Activated CD8-positive, alpha-beta memory T cell treated with anti-CD3 and anti-CD28 coated beads for 4 hours (primary cell): Measurements from ENCODE around the gene DND1.
A peak's percentile ranks its signal among the peaks of the same experiment; 100 is the strongest.
"Not testable (repeated sequence)": the region's sequence is repeated elsewhere in the genome, so short reads cannot be mapped to it uniquely, and the experiment has no call there.

Experiments used
- DNase-seq, 2 donors: peaks; one replicate each; pipeline ENCODE4 v3.0.0-alpha.2; 2020; ENCODE audit warnings: low read depth in 2 of 2

The DND1 gene

DNA sequence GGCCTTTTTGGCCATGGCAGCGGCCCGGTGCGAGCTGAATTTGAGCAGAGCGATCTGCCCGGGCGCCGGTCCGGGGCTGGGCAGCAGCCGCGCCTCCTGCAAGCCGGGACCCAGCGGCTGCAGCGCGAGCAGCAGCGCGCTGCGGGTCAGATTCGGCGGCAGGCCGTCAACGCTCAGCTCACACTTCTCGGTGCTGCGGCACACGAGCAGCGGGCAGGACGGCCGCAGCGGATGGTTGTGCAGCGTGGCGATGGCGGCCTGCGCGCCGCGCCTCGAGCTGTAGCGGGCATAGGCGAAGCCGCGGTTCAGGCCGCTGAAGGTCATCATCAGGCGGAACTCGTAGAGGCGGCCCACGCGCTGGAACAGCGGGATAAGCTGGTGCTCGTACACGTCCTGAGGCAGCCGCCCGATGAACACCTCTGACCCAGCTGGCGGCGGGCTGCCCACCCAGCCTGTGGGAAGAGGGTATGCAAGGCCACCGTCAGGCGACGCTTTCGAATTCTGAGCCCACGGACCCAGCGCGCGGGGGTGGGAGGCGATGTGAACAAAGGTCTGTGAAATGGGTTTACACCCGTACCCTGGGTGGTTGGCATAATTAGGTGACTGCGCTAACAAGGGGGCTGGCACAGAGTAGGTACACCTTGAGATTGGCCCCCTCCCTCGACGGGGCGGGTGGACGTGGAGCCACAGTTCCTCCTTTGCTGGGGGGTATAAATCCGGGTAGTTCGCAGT, 755 bp downstream of the DND1 start:
- no peak for DNase-seq

DNA sequence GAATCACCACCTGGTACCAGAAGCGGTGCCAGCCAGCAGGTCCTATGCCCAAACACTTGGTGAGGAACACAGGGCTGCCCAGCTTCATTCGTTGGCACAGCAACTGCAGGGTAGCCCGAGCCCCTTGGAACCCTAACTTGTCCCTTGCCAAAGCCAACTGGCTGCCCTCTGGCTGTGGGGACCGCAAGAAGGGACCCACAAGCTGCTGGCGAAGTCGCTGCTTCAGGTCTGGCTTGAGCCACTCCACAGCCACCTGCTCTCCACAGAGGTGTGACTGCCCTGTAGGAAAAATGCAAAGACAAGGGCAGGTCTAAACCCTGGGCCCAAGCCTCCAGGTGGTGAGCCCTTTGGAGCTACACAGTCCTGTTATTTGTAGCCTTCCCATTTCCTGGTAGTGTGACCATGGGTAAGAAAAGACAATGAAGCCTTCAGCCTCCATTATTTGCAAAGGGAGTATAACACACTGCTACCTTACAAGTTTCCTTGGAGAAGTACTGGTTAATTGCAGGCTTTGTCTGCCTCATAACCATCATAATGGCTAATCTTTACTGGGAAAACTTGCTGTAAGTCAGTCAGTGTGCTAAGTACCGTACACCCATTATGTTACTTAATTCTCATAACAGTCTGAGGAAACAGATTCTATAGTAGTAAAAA, 1.8 kb downstream of the DND1 start:
- DNase-seq: no peak

DNA sequence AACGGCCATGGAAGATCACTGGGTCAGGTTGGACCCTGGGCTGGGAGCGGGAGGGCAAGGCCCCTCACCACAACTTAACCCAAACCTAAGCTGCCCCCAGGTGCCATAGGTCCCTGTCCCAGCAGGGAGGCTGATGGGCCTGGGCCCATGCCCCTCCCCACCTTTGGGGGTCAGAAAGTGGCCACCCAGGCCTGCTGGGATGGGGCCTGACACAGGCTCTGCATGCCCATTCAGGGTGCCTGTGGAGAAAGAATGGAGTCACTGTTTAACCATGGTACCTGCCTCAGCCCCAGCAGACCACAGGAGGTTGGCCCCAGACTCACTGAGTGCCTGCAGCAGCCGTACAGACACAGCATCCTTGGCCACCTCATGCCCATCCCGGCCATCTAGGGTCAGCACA, 2.3 kb downstream of the DND1 start:
- DNase-seq: not testable (repeated sequence)

DNA sequence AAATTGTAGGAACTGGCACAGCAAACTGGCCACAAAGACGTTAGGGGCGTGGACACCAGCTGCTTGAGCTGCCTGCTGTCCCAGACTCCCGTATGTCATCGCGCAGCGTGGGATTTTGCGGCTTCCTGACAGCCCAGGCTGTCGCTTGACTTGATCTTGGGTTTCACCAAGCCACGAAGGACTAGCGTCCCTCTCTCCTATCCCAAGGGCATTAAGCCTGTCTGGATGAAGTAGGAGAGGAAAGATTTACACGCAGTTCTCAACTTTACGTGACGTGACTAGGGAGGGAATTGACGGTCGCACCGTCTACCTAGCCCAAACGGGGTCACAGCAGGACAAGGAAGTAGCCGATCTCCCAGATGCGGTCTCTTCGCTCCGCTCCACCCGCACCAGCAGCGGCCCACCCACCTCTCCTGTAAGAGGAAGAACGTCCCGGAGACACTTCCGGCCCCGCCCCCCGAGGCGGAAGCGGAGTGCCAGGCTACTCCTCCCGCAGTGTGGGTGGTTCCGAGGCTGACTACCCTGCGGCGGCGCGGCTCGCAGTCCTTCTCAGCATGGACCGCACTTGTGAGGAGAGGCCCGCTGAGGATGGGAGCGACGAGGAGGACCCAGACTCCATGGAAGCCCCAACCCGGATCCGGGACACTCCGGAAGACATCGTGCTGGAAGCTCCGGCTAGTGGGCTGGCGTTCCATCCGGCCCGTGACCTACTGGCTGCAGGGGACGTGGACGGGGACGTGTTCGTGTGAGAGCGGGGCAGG, 8.8 kb downstream of the DND1 start, which contains the start of gene WDR55:
Gene WDR55 (plus strand): TSS at position 546 of the 761 bp plus-strand sequence. CDS start 9 bp downstream, at position 555.
- peak; percentile 93 to 94 for DNase-seq

DNA sequence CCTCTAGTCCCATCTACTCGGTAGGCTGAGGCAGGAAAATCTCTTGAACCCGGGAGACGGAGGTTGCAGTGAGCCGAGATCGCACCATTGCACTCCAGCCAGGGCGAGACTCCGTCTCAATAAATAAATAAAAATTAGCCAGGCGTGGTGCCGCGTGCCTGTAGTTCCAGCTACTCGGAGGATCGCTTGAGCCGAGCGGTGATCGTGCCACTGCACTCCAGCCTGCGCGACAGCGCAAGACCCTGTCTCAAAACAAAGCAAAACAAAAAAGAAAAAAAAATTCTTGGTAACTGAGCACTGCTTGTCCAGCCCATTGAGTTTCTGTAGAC, 9.4 kb downstream of the DND1 start:
- DNase-seq: no peak

DNA sequence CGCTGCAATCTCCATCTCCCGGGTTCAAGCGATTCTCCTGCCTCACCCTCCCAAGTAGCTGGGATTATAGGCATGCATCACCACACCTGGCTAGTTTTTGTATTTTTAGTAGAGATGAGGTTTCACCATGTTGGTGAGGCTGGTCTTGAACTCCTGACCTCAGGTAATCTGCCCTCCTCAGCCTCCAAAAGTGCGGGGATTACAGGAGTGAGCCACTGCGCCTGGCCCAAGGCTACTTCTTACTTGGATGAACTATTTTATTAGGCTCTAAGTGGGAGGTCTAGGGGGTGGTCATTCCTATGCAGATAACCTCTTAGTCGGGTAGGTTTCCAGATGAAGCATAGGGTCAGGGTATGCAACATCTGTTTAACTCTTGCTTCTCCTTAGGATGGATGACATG, 13.0 kb downstream of the DND1 start:
- not testable (repeated sequence) for DNase-seq

DNA sequence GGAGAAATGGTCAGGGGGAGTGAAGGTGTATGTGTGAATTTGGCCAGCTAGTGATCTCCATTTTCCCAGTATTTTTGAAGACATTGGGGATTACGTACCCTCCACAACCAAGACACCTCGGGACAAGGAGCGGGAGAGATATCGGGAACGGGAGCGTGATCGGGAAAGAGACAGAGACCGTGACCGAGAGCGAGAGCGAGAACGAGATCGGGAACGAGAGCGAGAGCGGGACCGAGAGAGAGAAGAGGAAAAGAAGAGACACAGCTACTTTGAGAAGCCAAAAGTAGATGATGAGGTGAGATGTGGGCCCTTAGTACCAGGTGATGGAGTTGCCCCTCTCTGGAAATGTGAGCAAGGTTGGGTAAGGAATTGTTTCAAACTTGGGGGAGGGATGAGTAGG, 14.5 kb downstream of the DND1 start:
- no peak for DNase-seq

DNA sequence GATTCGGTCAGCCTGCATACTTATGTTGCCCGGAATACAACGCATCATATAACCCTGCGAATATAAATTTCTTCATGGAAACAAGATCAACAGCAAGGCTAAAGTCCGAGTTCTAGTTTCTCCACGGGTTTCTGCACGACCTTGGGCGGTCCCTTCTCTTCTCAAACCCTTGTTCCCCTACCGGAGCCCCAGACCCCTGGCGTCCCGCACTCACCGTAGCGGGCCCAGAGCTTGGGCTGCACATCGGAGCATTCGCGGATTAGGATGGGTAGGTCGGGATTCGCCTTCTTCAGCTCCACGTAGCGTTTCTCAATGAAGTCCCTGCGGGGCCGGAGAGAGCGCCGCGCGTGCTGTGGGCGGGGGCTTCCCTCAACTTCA, 26.3 kb downstream of the DND1 start:
- no peak for DNase-seq

DNA sequence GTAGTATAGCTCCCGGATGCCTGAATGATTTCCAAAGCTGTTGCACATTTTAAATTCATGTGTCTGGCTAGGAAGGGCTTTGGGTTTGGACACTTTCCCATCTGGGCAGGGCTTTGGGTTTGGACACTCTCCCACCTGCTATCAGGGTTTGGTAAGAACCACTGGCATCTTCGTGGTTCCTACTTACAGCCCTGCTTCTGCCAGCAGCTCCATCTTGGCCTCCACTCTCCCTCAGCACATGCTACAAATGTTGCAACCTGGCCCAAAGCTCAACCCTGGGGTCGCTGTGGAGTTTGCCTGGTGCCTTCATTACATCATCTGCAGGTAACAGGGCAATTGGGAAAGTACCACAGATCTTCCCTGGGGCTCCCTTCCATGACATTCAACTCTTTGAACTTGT, 30.7 kb downstream of the DND1 start:
- DNase-seq: no peak

DNA sequence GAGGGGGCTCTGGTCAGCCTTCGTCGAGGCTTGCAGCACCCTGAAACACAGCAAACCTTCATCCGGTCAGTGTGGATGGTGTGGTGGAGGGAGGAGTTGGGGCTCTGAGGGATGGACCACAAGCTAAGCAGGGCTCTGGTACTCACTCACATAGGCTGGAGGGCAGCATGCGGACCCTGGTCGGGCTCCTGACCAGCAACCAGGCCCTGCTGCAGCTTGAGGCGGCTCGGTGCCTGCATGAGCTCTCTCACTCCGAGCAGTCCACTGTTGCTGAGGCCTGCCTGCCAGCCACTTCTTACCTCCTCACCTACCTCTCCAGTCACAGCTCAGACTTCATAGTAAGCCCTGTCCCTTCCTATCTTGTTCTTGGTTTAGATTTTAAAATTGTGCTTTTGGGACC, 31.7 kb downstream of the DND1 start:
- DNase-seq: no peak

DNA sequence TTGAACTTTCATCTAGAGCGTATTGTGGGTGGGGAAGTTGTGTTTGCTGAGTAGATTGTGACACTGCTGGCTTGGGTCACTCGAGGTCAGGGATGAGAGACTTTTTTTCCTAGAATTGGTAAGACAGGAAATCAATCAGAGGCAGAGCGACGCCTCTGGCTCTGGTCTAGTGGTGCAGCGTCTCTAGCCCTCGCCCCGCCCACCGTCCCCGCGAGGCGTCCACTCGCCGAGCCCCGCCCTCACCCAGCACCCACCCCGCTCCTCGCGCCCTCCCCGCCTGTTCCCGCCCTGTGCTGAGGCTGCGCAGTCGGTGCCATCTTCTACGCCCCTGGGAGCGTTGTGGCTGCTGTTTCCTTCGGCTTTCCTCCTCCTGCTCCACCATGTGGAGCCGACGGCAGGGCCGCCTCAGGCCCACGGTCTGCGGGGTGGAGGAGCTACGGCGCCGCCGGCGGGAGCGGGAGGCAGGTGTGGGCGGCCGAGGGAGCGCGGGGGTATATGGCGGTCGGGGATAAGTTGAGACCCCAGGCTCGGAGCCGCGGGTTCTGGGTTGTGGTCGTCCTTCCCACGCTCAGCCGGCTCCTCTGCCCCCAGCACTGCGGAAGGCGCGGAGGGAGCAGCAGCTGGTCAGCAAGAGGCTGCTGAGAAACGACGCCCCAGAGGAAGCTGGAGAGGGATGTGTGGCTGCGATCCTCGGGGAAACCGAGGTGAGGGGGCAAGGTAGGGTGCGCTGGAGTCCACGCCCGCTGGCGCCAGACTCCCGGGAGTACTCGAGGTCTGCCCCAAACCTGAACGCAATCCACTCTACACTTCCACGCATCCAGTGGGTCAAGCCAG, 34.0 kb downstream of the DND1 start, which contains the start of gene TMCO6:
Gene TMCO6 (plus strand): TSS at position 304 of the 834 bp plus-strand sequence. CDS start 77 bp downstream, at position 381.
- peak; percentile 92 to 93 for DNase-seq

DNA sequence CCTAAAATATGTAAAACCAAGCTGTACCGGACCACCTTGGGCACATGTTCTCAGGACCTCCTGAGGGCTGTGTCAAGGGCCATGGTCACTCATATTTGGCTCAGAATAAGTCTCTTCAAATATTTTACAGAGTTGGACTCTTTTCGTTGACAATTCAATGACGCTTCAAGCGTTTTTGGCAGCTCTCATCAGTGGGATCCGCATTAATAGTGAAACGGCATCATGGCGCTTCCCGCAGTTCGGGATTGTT, 34.6 kb downstream of the DND1 start:
- DNase-seq: not testable (repeated sequence)

DNA sequence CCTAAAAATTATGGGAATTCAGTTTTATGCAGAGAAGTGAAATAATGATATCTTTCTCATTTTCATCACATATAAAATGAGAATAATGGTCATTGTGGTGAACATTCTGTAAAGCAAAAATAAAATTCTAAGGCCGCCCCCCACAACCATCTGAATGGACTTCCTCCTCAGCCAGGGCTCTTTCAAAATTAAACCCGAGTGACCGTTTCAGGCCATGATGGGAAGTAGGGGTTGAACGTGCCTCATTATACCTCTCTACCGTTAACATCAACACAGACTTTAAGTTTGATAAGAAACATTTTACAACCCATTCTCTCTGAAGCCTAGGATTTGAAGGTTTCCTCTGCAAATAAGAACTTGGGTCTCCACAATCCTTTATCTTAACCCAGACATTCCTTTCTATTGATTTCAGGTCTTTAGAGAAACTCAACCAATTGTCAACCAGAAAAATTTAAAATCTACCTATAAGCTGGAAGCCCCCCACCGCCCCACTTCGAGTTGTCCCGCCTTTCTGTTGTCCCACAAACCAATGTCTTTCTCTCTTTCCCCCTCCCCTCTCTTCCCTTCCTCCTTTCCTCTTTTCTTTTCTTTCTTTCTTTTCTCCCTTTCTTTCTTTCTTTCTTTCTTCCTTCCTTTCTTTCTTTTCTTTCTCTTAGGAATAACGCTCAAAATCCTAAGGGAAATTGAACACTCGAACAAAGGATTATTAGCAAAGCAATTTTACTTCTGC, 35.8 kb downstream of the DND1 start:
- DNase-seq: no peak

DNA sequence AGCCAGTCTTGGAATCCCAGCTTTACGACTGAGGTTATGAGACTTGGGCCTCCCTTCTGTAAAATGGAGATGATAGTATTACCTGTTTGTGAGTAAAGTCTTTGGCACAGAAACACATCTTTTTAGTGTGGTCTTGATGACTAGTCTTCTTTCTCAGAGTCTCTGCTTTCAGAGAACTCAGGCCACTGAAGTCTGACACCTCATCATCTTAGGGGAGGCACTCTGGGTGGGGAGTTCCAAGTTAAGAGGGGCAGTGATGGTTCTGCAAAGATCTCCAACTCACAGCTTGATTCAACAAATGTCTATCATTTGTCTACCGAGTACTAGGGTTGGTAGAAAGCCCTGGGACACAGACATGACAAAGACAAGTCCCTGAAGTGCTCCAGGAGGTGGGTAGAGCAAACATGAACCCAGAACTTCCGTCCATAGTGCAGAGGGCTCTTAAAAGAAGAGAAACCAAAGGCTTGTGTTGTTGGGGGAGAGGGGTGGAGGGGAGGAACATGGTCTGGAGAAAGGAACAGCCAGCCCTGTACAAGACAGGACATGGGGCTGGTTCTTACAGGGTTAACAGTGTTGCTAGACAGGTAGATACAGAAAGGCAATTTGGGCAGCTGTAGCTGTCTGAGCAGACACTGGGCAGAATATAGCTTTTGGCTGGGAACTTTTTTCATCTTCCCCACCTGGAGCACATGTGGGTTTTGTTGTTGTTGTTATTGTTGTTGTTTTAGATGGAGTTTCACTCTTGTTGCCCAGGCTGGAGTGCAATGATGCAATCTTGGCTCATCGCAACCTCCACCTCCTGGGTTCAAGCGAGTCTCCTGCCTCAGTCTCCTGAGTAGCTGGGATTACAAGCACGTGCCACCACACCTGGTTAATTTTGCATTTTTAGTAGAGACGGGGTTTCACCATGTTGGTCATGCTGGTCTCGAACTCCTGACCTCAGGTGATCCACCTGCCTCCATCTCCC, 37.8 kb downstream of the DND1 start:
- DNase-seq: no peak

DNA sequence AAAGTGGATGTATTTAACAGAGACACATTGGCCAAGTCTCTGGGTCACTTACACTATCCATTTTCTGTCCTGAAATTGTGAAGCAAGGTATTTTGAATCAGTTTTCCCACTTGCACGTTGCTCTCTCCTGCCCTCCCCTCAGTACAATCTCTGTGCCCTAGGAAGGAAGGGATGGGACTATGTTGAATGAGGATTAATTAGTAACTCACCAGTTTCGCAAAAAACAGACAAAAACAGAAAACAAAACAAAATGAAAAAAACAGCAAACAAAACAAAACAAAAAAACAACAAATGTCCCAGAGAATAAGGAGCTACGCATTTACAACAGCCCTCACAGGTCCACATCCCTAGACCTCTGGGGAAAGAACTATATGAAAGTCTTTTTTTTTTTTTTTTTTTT, 39.3 kb downstream of the DND1 start:
- DNase-seq: no peak

DNA sequence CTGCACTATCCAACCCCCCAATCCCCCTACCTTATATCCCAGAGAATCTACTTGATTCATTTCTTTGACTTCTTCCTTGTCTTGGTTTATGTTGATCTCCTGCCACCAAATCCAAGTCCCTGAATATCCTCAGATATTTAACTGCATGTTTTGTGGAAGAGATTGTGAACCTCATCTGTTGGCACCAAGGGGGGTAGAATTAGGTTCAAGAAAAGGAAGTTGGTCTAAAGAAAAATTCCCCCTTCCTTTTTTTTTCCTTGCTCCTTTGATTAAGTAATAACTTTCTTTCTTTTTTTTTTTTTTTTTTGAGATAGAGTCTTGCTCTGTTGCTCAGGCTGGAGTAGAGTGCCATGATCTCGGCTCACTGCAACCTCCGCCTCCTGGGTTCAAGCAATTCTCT, 39.9 kb downstream of the DND1 start:
- DNase-seq: no peak

DNA sequence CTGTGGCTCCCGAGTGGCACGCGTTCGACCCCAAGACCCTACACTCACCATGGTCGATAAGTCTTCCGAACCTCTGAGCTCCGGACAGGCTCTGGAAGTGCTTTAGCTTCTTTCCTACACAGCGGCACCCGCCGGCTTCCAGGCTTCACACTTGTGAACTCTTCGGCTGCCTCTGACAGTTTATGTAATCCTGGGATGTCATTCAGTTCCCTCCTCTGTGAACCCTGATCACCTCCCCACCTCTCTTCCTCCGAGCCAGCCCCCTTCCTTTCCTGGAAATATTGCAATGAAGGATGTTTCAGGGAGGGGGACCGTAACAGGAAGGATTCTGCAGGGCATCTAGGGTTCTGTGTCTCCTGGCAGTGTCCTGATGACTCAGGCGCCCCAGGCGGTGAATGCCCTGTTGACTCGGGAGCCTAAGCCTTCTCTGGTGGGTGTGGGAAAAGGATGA, 40.3 kb downstream of the DND1 start, which contains the start of gene CD14:
Gene CD14 (minus strand): TSS at position 155 of the 451 bp plus-strand sequence. CDS start 104 bp downstream, at position 51.
- no peak for DNase-seq

DNA sequence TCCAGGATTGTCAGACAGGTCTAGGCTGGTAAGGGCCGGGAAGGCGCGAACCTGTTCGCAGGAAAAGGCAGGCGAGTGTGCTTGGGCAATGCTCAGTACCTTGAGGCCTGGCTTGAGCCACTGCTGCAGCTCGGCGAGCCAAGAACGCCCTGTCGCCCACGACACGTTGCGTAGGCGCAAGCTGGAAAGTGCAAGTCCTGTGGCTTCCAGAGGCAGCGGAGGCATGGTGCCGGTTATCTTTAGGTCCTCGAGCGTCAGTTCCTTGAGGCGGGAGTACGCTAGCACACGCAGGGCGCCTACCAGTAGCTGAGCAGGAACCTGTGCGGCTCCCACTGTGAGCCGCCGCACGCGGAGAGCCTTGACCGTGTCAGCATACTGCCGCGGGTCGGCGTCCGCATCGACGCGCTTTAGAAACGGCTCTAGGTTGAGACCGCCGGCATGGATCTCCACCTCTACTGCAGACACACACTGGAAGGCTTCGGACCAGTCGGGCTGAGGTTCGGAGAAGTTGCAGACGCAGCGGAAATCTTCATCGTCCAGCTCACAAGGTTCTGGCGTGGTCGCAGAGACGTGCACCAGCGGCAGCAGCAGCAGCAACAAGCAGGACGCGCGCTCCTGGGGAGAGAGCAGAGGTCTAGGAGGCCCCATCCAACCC, 40.9 kb downstream of the DND1 start:
- DNase-seq: peak in 1 of 2 donors; percentile 22

DNA sequence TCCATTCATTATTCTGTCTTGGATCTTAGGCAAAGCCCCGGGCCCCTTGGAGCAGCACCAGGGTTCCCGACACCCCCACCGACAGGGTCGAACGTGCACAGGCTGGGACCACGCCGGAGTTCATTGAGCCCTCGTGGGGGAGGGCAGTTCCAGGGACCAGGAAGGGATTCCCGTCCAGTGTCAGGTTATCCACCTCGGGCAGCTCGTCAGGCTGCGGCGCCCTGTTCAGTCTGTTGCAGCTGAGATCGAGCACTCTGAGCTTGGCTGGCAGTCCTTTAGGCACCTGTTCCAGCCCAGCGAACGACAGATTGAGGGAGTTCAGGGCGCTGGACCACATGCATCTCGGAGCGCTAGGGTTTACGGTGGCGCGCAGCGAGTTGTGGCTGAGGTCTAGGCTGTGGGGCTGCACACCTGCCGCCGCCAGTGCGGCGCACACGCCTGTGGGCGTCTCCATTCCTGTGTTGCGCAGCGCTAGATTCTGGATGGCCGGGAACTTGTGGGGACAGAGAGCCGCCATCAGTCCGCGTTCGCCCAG, 41.5 kb downstream of the DND1 start:
- DNase-seq: no peak
